GM10847 (cell line): ENCODE data around the gene ZNF41.

Experiments used
- POLR2A ChIP-seq: IDR thresholded peaks from 2 replicates; pipeline ENCODE4 v1.6.1; 2011; ENCODE audit not compliant: insufficient read length; ENCODE audit errors: extremely low read depth

ZNF41 gene

GRCh38 chrX:47482512-47483305, at the start of gene ZNF41:
Gene ZNF41 (minus strand): TSS chrX:47483222. CDS start chrX:47467481, 15,741 bp downstream.
- peak; percentile 32 for TF ChIP-seq POLR2A

GRCh38 chrX:47530049-47530448, 47.0 kb upstream of the ZNF41 start:
- no peak for TF ChIP-seq POLR2A

DNA sequence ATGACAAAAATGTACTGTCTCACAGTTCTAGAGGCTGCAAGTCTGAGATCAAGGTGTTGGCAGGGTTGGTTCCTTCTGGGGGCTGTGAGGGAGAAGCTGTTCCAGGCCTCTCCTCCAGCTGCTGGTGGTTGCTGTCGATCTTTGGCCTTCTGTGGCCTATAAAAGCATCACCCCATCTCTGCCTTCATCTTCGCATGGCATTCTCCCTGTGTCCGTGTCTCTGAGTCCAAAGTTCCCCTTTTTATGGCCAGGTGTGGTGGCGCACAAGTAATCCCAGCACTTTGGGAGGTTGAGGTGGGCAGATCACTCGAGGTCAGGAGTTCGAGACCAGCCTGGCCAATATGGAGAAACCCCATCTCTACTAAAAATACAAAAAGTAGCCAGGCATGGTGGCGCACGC, 46.5 kb upstream of the ZNF41 start:
- no peak for TF ChIP-seq POLR2A

- TF ChIP-seq POLR2A, result no peak
Measured at GRCh38 chrX:47523713-47524166, 40.7 kb upstream of the ZNF41 start.

DNA sequence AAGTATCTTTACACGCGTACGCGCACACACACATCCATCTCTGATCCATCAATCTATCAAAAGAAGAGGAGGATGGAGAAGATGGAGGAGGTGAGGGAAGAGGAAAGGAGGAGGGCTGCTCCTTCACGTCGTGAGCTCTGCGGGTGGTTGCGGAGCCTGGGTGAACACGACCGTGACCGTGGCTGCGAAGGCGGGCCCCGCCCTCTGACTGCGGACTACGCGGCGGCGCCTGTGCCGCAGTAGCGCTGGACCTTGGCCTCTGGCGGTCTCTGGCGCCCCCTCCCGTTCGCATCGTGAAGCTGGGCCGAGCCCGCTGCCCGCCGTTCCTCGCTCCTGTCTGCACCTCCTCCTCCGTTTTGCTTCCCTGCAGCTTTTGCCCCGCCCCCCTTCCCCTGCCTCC, 40.3 kb upstream of the ZNF41 start:
- no peak for TF ChIP-seq POLR2A

GRCh38 chrX:47518144-47518543, 35.1 kb upstream of the ZNF41 start:
- TF ChIP-seq POLR2A, result no peak

DNA sequence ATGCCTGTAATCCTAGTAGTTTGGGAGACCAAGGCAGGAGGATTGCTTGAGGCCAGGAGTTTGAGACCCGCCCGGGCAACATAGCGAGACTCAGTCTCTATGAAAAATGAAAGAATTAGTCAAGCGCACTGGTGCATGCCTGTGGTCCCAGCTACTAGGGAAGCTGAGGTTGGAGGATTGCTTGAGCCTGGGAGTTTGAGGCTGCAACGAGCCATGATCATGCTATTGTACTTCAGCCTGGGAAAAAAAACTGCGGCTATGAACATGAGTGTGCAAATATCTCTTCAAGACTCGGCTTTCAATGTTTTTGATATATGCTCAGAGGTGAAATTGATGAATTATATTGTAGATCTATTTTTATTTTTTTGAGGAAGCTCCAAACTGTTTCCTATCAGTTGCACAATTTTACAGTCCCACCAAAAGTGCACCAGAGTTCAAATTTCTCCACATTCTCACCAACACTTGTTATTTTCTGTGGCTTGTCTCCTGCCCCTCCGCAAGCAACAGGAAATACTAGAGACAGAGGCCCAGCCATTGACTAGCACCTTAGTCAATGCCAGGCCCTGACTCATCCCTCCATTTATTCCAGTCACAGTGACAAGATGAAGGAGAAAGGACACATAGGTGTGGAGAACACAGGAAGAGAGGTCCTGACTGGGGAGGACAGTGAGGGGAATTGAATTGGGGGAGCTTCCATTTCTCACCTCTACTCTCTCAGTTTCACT, 33.1 kb upstream of the ZNF41 start:
- no peak for TF ChIP-seq POLR2A

DNA sequence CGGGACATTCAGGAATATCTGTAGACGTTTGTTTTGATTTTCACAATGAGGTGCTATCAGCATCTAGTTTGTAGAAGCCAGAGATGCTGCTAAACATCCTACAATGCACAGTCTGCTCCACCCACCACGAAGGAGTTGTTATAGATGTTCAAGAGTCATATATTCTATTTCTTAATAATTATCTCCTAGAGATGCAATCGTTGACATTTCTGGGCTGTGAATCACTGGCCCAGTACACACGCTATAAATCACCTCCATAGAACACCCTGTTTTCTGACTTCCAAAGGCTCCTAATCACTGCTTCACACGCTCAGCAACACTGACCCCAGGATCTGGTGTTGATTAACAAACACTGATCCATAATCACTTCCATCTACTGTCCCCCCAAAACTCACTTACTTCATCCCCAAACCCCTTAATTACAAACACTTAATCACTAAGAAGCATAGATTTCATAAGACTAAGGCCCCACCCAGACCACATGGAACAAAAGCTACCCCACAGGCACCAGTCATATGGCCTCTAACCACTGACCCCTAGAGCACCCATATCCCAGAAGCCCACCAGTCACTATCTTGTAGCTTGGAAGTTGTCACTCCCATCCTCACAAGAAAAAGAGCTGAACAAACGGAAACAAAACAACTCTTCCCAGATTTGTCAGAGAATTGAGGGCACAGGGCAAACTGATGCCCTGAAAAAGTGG, 31.7 kb upstream of the ZNF41 start:
- TF ChIP-seq POLR2A, result no peak

GRCh38 chrX:47507153-47507867, 24.3 kb upstream of the ZNF41 start:
- TF ChIP-seq POLR2A, result no peak

GRCh38 chrX:47503151-47503550, 20.1 kb upstream of the ZNF41 start:
- TF ChIP-seq POLR2A, result no peak

DNA sequence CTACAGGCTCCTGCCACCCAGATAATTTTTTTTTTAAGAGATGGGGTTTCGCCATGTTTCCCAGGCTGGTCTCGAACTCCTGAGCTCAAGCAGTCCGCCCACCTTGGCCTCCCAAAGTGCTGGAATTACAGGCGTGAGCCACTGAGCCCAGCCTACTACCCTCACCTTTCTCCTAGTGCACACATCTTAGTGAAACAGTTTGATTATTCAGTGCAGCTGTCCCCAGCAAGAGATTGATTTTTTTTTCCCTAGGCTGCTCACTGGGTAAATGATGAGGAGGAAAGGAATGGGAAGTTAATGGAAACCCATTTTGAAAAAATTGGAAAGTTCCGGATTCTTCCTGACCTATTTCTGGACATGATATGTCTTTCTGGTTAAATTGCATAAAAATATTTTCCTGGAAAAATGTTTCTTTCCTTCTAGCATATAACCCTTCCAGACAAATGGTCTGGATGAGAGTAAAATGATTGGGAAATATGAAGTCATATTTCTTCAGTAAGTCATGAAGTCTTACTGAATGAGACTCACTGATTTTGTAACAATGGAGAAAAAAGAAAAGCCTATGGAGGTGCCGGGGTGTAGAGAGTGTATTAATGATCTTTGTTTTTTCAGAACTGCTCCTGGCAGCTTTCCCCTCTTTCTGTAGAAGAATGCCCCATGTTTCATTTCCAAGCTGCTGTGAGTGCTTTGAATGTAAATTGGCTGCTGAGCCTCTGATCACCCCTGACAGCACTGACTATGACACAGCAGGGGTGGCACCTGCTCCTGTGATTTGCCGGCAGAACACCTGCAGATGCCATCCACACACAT, 19.5 kb upstream of the ZNF41 start:
- no peak for TF ChIP-seq POLR2A

GRCh38 chrX:47501226-47502074, 18.4 kb upstream of the ZNF41 start:
- no peak for TF ChIP-seq POLR2A

GRCh38 chrX:47500554-47500953, 17.5 kb upstream of the ZNF41 start:
- no peak for TF ChIP-seq POLR2A
